IMR-90 (cell line): ENCODE results near the gene RBMS3.

Source experiments
- BHLHE40 ChIP-seq: fragments of 150-350 bp; IDR thresholded peaks from 2 replicates; pipeline ENCODE4 v1.6.1; 2016; ENCODE audit warnings: mild to moderate bottlenecking, low read depth, low read length
- CEBPB ChIP-seq: IDR thresholded peaks from 2 replicates; pipeline ENCODE4 v1.6.1; 2012; ENCODE audit warnings: low read depth, low read length, improper control_type of control experiment
- FOS ChIP-seq: fragments of 150-350 bp; IDR thresholded peaks from 2 replicates; pipeline ENCODE4 v1.6.1; 2016; ENCODE audit warnings: low read depth, low read length
- MAZ ChIP-seq: IDR thresholded peaks from 2 replicates; pipeline ENCODE4 v1.6.1; 2012; ENCODE audit warnings: low read depth, mild to moderate bottlenecking, low read length, improper control_type of control experiment, moderate library complexity, borderline replicate concordance
- MXI1 ChIP-seq: IDR thresholded peaks from 2 replicates; pipeline ENCODE4 v1.6.1; 2012; ENCODE audit warnings: low read depth, mild to moderate bottlenecking, low read length, moderate library complexity, borderline replicate concordance
- NFE2L2 ChIP-seq: fragments of 150-350 bp; IDR thresholded peaks from 2 replicates; pipeline ENCODE4 v1.6.1; 2016; ENCODE audit warnings: low read depth, mild to moderate bottlenecking, low read length
- POLR2A ChIP-seq: IDR thresholded peaks from 2 replicates; pipeline ENCODE4 v1.6.1; 2012; ENCODE audit warnings: mild to moderate bottlenecking, low read depth, low read length
- RCOR1 ChIP-seq: IDR thresholded peaks from 2 replicates; pipeline ENCODE4 v1.6.1; 2012; ENCODE audit warnings: mild to moderate bottlenecking, low read length, improper control_type of control experiment; ENCODE audit not compliant: insufficient replicate concordance
- RFX5 ChIP-seq: IDR thresholded peaks from 2 replicates; pipeline ENCODE4 v1.8.0; 2012; ENCODE audit warnings: low read depth, mild to moderate bottlenecking, low read length, moderate library complexity
- SMC3 ChIP-seq: fragments of 150-350 bp; IDR thresholded peaks from 2 replicates; pipeline ENCODE4 v1.6.1; 2016; ENCODE audit warnings: low read depth, mild to moderate bottlenecking, antibody characterized with exemption, low read length, moderate library complexity
- TF ChIP-seq, protein P1 (sequence below): conservative IDR thresholded peaks from 2 replicates; pipeline ENCODE4 v1.5.1; 2012; ENCODE audit warnings: mild to moderate bottlenecking, low read depth, low read length, improper control_type of control experiment
- TF ChIP-seq, protein P2 (sequence below): fragments of 150-350 bp; IDR thresholded peaks from 2 replicates; pipeline ENCODE4 v1.6.1; 2017; ENCODE audit warnings: mild to moderate bottlenecking, antibody characterized with exemption, low read length, low read depth

DNA sequence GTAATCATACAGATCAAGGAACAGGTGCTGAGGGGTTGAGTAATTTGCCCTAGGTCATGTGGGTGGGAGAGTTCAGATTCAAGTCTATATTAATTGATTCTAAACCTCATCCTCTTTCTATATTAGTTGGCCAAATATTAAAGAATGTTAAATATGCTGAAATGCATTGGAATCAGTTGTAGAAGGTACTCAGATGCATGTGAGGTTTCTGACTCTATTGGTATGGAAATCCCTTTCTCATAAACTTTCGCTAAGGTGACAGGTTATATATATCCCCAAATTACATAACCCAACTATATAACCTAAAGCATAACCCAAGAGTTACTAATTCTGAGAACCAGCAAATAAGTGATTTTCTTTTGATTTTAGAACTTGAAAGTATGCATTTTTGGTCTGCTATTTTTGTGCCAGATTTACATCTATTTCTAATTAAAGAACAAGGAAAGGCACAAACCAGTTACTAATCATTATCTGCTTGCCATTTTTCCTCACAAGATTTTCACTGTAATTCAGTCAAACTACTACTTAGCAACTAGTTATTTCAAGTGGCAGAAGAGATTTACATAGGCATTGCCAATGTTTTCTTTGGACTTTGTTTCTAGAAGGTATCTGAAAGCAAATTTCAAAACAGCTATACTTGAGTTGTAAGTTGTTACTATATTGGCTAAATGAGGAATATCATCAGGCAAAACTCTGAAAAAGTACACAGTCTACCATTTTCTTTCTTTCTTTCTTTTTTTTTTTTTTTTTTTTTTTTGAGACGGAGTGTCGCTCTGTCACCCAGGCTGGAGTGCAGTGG is 201.3 kb downstream of the RBMS3 start:
- TF ChIP-seq, protein P1, sequence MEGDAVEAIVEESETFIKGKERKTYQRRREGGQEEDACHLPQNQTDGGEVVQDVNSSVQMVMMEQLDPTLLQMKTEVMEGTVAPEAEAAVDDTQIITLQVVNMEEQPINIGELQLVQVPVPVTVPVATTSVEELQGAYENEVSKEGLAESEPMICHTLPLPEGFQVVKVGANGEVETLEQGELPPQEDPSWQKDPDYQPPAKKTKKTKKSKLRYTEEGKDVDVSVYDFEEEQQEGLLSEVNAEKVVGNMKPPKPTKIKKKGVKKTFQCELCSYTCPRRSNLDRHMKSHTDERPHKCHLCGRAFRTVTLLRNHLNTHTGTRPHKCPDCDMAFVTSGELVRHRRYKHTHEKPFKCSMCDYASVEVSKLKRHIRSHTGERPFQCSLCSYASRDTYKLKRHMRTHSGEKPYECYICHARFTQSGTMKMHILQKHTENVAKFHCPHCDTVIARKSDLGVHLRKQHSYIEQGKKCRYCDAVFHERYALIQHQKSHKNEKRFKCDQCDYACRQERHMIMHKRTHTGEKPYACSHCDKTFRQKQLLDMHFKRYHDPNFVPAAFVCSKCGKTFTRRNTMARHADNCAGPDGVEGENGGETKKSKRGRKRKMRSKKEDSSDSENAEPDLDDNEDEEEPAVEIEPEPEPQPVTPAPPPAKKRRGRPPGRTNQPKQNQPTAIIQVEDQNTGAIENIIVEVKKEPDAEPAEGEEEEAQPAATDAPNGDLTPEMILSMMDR: no peak
- TF ChIP-seq RFX5: no peak
- TF ChIP-seq POLR2A: no peak
- no peak for TF ChIP-seq NFE2L2
- no peak for TF ChIP-seq RCOR1
- TF ChIP-seq, protein P2, sequence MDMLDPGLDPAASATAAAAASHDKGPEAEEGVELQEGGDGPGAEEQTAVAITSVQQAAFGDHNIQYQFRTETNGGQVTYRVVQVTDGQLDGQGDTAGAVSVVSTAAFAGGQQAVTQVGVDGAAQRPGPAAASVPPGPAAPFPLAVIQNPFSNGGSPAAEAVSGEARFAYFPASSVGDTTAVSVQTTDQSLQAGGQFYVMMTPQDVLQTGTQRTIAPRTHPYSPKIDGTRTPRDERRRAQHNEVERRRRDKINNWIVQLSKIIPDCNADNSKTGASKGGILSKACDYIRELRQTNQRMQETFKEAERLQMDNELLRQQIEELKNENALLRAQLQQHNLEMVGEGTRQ: no peak
- TF ChIP-seq MXI1: no peak
- TF ChIP-seq CEBPB: no peak
- no peak for TF ChIP-seq BHLHE40
- TF ChIP-seq FOS: no peak
- TF ChIP-seq SMC3: no peak
- no peak for TF ChIP-seq MAZ
